Retinal pigment epithelial cell (primary cell): ENCODE data around the gene SLC22A17.

ENCODE experiments used
- DNase-seq: peaks from one replicate; pipeline ENCODE4 v3.0.0-alpha.2; 2010; ENCODE audit warnings: low read depth
- H3K4me3 ChIP-seq: 2 replicates; pipeline ENCODE4 v1.5.1; 2011; ENCODE audit warnings: mild to moderate bottlenecking, low read length, control low read depth, moderate library complexity
- CTCF ChIP-seq: conservative IDR thresholded peaks from 2 replicates; pipeline ENCODE4 v1.5.1; 2011; ENCODE audit warnings: low read depth, low read length, control low read depth, inconsistent platforms

The SLC22A17 gene

GRCh38 chr14:23357261-23357660 lies 4.6 kb upstream of the SLC22A17 start:
- no peak overlapping the region for H3K4me3 ChIP-seq
- no peak for DNase-seq
- TF ChIP-seq CTCF = no peak

DNA sequence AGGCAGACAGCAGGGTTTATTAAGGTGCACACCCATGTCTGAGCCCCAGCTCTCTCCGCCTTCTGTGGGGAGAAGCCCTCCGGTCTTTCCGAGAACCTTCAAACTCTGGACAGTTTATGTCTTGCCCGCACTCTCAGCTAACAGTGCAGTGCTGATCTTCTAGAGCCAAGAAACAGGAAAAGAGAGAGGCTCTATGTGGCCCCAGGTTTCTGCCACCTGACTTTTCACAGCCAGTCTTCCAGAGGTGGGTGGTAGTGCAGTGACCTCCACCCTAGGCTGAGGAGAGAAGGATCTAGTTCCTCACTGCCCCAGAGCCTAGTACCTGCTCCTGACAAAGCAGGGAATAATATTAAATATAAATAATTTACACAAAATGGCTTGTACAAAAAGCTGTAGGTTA lies 4.0 kb upstream of the SLC22A17 start:
- TF ChIP-seq CTCF = no peak

GRCh38 chr14:23355871-23356435 lies 3.3 kb upstream of the SLC22A17 start:
- no peak for TF ChIP-seq CTCF
- H3K4me3 ChIP-seq = no peak overlapping the region
- DNase-seq = no peak

More for the DNA sequence above, 4.0 kb upstream of the SLC22A17 start:
- no peak overlapping the region for H3K4me3 ChIP-seq
- DNase-seq = no peak

DNA sequence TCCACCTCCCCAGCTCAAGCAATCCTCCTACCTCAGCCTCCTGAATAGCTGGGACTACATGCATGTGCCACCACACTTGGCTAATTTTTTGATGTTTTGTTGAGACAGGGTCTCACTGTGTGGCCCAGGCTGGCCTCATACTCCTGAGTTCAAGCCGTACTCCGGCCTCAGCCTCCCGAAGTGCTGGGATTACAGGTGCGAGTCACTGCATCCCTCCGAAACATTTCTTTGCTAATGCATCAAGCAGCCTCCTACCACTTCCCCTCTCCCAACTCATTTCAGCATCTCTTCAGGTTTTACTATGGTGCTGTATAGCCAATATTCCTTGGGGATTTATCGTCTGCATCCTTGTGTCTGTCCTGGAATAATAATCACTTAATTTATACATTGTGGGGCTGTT lies 2.3 kb upstream of the SLC22A17 start:
- DNase-seq = no peak
- no peak for TF ChIP-seq CTCF
- H3K4me3 ChIP-seq = no peak overlapping the region

GRCh38 chr14:23353433-23353780 lies 720 bp upstream of the SLC22A17 start:
- no peak overlapping the region for H3K4me3 ChIP-seq
- DNase-seq = no peak

GRCh38 chr14:23351681-23352505 lies 794 bp downstream of the SLC22A17 start:
- peak overlapping the region; percentile 60 for H3K4me3 ChIP-seq
- TF ChIP-seq CTCF = no peak
- DNase-seq = no peak

More at GRCh38 chr14:23353433-23353780, 720 bp upstream of the SLC22A17 start:
- no peak for TF ChIP-seq CTCF
